Esophagus mucosa (tissue), 1 donor: Measurements from ENCODE around the gene ARL16. TPM values are rescaled to one million over a fixed set of nuclear protein-coding genes. Genes with fewer than 3 reads are reported as not detected.

Source experiments
- ATAC-seq: fragments of 200-7000 bp; cut with Tn5 transposase; one replicate; pipeline ENCODE4 v1.9.1; 2020
- total RNA-seq: library from RNA; stranded (reverse); gene quantifications from one replicate; pipeline ENCODE4 v1.2.4, GENCODE V29; 2023
- donor health status: DM: yes; HTN: yes; CAD: no.

The ARL16 gene
- total RNA-seq, 1 donor from 2014 or later, result 24.3 TPM

DNA sequence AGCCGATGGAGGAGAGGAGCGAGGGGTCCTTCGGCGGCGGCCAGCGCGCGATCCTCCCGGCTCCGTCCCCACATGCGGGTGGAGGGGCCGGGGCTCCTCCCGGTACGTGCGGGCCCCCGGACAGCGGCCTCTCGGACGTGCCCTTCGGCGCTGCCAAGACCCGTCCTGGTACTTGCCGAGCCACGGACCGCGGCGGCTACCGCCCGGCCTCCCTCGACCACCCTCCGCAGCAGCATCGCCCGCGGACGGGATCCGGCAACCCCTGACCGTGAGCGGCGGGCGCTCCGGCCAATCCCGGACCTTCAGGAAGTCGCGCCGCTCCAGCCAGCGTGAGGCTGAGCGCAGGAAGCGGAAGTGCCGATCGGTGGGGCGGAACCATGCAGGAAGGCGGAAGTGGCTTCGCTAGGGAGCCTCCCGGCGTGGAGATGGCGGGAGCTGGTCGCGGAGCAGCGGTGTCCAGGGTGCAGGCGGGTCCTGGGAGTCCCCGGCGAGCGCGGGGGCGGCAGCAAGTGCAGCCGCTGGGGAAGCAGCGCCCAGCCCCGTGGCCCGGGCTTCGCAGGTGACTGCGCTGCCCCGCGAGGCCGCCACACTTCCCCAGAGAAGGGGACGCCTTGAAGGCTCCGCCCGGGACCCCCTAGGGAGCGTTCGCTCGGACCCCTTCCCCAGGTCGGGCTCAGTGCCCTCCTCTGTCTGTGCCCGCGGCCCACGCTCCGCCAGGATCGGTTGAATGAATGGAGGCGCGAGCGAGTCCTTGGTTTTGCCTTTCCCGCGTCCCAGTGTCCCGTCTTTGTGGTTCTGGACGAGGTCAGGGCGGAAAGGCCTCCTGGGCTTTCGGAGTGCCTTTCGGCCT, 17.0 kb downstream of the ARL16 start, which contains the start of the genes CCDC137 and OXLD1:
Gene CCDC137 (plus strand): TSS at position 396 of the 850 bp plus-strand sequence. CDS start 30 bp downstream, at position 426.
Gene OXLD1 (minus strand): TSS at position 264 of the 850 bp plus-strand sequence. CDS start 28 bp downstream, at position 236.
- peak; percentile 88 for ATAC-seq

DNA sequence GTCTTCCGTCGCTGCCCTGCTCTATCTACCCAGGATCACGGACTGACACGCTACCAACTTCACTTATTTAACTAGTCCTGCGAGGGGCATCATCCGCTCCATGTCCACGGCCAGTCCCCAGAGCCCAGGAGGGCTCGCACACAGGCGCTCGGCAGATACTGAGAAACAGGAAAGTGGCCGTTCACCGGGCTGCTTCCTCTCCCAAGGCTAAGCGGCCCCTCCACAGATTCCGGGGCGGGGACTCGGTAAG, 17.6 kb downstream of the ARL16 start:
- ATAC-seq, result peak; percentile 9

DNA sequence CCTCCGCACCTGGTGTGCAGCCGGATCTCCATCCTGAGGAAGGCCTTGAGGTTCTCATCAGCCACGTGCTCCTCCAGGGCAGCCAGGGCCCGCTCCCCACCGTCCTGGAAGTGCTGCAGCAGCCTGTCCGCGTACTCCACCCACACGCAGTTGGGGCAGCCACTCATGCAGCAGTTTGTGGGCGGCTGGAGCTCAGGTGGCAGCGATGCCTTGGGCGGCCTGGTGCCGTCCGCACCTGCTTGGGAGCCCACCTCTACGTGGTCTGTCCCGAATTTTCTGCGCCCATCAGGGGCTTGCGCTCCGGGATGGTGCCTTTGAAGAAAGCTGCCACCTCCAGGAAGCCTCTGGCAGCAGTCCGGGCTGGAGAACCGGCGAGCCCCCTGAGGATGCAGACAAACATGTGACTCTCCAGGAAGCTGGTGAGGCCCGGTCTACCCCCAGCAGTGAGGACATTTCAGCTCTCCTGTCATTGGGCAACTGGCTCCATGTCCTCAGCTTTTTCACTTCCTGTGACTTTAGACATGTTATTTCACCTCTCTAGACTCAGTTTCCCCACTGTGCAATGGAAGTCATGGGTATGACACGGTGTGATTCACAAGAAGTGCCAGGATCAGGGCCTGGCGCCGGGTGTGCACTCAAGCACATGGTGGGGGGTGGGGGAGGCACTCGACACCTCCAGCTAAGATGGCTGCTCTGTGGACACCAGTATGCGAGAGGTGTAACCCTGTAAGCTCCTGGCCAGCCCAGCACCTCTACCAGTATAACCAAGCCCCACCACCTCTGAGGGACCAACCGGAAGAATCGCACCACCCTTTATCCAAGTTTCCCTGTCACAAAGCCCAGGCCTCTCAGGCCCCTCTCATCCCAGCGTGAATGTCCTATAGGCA, 18.1 kb downstream of the ARL16 start:
- ATAC-seq, result peak; percentile 27

DNA sequence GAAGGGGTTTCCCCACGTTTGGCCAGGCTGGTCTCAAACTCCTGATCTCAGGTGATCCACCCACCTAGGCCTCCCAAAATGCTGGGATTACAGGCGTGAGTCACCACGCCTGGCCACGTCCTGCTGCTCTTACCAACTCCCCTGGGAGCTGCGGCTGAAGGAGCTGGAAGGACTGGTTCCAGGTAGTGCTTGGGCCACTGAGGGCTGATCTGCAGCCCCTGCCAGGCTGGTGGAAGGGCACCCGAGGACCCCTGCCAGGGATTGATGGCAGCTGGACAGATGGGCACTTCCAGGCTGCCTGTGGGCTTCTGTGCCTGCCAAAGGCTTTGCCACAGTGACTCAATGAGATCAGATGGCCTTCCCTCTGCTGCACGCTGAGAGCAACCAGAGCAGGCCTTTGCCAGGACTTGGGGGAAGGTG, 19.5 kb downstream of the ARL16 start:
- peak; percentile 19 for ATAC-seq

DNA sequence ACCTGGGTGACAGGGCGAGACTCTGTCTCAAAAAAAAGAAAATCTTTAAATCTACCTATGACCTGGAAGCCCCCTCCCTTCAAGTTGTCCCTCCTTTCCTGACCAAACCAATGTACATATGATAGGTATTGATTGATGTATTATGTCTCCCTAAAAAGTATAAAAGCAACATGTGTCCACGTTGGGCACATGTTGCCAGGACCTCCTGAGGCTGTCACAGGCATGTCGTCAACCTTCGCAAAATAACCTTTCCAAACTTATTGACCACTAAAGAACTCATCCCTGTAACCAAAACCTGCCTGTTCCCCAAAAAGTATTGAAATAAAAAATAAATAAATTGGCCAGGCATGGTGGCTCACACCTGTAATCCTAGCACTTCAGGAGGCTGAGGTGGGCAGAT, 21.6 kb downstream of the ARL16 start:
- ATAC-seq, result no peak

DNA sequence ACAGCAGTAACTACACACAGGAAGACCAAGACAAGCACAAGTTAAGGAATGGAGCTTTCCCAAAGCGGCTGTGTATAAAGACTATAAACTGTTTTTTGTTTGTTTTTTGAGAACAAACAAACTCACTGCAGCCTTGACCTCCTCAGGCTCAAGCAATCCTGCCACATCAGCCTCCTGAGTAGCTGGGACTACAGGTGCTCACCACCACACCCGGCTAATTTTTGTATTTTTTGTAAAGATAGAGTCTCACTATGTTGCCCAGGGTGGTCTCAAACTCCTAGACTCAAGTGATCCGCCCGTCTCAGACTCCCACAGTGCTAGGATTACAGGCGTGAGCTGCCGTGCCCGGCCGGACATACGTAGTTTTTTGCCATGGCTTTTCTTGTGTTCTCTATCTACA, 23.2 kb downstream of the ARL16 start:
- no peak for ATAC-seq

DNA sequence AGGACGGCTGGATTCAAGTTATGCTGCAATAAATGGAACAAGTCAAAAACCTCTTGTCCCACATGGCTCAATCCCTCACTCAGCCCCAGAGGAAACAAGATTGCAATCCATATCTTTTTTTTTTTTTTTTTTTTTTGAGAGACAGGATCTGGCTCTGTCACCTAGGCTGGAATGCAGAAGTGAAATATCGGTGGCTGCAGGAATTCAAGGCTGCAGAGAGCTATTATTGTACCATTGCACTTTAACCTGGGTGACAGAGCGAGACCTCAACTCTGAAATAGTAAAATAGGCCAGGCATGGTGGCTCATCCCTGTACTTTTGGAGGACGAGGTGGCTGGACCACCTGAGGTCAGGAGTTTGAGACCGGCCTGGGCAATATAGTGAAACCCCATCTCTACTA, 24.6 kb downstream of the ARL16 start:
- no peak for ATAC-seq

DNA sequence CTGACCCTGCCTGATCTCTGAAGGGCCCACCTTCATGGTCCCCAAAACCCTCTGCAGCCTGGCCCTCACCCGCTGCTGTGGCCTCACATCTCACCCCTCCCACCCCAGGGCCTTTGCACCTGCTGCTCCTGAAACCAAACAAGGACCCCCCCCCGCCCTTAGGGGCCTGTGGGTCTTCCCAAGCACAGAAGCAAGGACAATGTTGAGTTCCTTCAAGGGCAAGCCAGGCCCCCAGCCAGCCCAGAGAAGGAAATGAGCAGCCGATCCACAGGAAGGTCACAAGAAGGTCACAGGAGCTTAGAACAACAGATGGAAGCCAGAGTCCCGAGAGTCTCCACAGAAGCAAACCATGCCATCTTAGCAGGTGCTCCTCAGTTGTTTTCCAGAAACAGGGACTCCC, 26.8 kb downstream of the ARL16 start:
- no peak for ATAC-seq

DNA sequence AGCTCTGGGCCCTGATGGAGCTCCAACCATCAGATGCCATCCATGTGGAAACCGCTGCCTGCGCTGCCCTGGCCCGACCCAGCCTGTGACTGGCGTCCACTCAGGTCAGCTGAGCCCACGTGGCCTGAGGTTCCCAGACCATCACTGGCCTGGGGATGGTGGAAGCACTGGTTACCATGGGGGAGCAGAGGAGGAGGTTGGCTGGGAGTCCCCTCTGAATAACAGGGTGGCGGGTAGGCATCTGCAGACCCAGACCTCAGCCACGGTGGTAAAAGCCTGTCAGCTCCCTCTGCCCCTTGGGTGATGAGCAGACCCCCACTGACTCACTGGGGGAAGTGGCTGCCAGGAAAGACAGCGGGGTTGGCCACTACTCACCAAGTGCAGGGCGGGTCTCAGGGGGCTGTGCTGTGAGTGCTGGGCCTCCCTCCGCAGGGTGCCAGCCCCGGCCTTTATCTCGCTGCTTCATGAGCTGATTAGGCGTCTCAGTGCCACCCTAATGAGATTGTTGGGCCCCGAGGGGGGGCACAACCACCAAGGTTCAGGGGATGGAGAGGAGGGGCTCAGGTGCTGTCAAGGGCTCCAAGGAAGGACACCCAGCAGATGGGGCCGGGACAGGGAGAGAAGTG, 27.4 kb downstream of the ARL16 start, which contains the start of gene PDE6G:
Gene PDE6G (minus strand): TSS at position 425 of the 626 bp plus-strand sequence. CDS start 3,237 bp downstream, outside the sequence.
- no peak for ATAC-seq

DNA sequence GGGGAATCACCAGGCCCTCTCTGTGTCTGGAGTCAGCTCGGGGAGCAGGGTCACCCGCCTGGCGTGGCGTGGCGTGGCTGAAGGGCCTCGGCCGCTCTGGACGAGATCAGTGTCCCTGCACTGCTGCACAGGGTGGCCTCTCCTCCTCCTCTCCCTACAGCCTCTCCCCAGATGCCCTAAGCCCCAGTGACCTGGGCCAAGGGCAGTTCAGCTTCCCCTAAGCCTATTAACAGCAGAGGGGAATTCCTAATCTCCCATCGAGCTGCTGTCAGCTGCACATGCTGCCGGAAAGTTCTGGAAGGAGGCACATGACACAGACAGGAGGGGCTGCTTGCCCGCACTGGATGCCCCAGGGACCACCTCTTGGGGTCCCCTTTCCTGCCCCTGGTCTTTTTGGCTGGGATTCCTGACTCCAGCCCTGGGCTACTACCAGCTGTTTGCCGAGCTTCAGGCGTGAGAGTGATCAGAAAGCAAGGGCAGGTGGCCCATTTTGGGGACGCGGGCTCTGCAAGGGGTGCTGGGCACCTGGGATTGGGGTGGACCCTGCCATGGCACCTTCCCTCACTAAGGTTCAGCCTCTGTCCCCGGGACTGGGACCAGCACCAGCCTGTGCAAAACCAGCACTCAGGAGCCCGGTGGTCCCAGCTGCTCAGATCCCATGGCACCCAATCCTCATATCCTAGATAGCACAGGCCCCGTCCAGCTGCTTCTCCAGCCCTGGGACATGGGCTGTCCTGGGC, 28.0 kb downstream of the ARL16 start:
- ATAC-seq, result no peak

DNA sequence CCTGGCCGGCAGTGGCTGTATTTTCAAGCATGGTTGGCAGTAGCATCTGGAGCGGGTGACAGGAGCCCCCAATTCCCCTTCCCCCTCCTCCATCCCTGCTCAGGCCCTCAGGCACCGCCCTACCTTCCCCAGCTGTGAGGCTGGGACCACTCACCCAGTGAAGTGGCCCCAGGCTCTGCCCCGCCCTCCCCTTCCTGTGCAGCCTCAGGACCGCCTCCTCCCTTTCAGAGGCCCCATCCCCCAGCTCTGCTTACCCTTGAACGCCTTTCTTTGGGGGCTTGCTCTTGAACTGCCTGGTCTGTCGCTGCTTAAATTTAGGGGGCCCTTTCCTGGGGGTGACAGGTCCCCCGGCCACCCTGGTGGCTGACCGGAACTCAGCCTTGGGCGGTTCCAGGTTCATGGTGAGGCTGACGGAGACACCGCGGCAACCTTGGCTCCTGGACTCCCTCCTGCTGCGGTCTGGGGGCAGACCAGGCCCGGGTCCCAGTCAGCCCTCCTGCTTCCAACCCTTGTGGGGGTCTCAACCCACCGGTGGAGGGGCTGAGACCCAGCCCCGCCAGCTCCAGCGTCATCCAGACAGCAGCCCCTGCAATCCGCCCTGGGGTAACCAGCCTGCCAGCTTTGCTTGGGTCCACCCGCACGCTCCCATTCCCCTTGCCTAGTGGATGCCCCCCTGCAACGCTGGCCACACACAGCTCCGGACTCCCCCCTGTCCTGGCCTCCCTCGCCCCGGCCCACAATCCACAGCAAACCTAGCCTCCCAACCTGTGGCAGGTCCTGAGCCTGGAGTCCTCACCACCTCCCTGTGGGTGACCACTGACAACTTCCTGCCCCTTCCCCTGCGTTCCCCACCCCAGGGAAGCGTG, 30.5 kb downstream of the ARL16 start:
- no peak for ATAC-seq

DNA sequence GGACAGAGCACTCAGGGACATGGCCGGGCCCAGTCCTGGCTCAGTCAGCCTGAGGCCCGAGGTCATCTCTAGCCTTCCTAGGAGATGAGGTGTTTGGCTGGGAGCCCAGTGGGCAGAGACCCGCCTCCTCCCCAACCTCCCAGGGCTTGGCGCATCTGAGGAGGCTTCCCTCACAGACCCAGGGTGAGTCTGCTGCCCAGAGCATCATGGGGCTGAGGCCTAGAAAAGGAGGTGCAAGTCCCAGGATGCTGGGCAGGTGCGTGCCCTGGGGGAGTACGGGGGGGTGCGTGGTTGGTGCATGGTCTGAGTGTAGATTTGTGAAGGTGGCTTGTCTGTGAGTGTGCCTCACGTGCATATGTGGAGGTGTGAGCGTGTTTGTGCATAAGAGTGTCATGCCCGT, 31.9 kb downstream of the ARL16 start:
- peak; percentile 24 for ATAC-seq

DNA sequence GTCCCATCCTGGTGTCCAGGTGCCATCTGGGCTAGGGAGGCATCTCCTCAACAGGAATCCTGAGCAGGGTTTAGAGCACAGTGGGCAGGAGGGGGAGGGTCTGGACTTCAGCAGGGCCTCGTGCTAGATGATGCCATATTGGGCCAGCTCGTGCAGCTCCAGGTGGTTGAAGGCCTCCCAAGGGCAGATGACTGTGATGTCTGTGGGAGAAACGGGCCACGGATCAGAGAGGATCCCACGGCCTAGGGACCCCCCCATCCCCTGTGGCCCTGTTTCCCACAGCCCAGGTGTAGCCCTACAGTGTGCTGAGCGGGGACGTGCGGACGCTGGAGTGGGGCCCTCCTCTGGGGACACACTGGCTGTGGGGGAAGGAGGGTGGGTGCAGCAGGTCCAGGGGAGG, 32.6 kb downstream of the ARL16 start:
- no peak for ATAC-seq

DNA sequence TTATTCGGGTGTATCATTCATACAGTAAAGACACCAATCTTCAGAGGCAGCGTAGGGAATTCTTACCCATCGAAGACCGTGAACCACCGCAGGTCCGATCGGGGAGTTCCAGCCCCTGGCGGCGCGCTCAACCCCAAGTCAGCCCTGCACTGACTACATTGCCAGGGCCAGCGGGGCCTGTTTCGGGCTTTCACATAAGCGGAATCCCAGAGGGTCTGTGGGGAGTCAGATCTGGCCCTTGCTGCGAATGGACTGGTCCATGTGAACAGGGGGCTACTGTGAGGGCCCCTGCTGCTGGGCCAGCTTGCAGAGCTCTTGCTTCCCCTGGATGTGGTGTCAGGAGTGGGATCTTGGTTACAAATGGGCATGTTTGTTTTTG, 34.9 kb downstream of the ARL16 start:
- ATAC-seq, result no peak

DNA sequence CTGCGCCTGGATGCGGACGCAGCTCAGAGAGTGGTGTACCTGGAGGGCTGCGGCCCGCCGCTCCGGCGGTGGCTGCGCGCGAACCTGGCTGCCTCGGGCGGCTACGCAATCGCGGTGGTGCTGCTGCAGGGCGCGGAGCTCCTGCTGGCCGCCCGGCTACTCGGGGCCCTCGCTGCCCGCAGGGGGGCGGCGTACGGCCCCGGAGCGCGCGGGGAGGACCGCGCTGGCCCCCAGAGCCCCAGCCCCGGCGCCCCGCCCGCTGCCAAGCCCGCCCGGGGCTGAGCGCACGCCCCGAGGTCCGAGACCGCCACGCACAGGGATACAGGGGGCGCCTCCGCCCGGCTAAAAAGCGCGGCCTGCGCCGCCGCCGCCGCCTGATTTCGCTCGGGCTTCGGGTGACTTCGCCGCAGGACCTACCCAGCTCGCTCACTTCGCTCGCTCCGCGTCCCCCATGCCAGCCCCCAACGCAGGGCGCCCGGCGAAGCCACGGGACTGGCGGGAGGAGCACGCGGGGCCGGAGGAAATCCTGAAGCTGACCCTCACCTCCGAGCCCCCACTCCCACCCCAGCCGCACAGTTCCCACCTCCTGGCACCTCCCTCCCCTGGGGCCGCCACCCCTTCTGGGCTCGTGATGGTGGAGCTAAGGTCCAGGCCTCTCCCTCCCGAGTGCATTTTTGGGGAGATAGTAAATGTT, 35.4 kb downstream of the ARL16 start:
- no peak for ATAC-seq

DNA sequence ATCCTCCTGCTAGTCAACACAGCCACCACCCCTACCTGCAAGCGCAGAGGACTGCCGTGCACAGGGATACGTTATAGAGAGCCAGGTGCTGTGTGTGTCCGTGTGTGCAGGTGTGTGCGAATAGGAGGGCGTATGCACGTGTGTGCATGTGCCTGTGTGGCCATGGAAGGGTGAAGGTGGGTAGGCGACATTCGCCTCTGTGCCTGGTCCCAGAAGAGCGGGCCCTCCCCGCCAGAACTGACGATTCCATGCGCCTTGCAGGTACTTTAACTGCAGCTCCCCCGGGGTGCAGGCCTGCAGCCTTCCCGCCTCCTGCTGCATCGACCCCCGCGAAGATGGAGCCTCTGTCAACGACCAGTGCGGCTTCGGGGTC, 36.0 kb downstream of the ARL16 start:
- ATAC-seq, result no peak

DNA sequence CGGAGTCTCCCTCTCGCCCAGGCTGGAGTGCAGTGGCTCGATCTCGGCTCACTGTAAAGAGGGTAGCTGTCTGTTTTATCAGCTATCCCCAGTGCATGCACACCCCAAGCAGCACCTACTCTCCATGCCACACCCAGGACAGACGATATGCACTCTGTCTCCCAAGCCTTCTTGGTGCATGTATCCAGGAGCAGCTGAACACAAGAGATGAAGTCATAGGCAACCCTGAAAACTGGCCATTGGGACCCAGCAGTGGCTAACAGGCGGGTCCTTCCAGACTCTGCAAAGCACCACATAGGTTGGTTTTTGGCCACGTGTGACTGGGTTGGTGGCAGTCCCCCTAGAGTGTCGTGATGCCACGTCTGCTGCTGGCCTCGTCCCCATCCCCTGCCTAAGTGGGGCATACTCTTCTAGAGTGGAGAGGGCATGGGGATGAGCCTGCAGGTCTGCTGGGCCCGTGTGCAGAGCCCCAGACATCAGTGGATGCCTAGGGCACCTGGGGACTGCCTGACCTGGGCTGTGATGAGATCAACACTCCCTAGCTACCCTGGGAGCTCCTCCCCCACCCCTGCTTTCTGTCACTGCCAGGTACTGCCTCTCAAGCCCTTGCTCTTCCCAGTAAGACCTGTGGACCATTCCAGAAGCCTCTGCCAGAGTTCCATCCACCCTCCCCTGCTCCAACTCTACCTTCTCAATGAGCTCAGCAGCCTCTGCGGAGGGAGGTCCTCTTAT, 36.6 kb downstream of the ARL16 start:
- ATAC-seq, result no peak

DNA sequence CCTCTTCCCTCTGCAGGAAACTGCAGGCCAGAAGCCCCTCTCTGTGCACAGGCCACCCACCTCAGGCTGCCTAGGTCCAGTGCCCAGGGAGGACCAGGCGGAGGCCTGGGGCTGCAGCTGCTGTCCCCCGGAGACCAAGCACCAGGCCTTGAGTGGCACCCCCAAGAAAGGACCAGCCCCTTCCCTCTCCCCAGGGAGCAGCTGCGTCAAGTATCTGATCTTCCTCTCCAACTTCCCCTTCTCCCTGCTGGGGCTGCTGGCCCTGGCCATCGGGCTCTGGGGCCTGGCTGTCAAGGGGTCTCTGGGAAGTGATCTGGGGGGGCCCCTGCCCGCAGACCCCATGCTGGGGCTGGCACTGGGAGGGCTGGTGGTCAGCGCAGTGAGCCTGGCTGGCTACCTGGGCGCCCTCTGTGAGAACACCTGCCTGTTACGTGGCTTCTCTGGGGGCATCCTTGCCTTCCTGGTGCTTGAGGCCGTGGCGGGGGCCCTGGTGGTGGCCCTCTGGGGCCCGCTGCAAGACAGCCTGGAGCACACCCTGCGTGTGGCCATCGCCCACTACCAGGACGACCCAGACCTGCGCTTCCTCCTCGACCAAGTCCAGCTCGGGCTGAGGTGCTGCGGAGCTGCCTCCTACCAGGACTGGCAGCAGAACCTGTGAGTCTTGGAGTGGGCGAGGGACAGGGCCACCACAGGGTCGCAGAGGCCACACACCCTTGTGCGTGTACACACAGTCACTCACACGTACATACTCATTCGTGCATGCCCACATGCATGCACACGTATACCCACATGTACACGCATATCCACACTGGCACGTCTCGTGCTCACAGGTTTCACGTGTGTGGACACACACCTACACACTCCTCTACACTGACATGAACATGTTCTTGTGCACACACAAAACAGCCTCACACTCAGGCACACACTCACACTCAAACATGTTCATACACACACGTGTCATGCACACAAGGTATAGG, 38.3 kb downstream of the ARL16 start:
- ATAC-seq, result no peak

DNA sequence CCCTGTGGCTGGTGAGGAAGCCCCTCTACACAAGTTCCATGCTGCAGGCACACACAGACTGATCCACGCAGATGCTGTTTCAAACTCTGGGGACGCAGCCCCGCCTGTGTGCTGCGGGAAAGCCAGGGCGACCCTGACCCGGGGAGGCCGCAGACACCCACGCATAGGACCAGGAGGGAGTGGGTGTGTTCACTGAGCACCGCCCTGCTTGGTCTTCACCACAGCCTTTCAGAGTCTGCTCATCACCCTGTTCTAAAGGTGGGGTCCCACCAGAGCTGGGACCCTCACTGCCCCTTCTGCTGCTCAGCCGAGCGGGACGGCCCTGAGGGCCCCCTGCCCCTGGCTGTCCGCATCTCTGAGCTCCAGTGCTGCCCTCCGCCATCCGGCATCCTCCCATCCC, 39.1 kb downstream of the ARL16 start:
- no peak for ATAC-seq
